Left hindlimb (tissue), 1 donor: ENCODE results near the gene C14orf119.

Experiments
- DNase-seq: peaks from one replicate; pipeline ENCODE4 v3.0.0-alpha.2; 2018

Gene C14orf119

DNA sequence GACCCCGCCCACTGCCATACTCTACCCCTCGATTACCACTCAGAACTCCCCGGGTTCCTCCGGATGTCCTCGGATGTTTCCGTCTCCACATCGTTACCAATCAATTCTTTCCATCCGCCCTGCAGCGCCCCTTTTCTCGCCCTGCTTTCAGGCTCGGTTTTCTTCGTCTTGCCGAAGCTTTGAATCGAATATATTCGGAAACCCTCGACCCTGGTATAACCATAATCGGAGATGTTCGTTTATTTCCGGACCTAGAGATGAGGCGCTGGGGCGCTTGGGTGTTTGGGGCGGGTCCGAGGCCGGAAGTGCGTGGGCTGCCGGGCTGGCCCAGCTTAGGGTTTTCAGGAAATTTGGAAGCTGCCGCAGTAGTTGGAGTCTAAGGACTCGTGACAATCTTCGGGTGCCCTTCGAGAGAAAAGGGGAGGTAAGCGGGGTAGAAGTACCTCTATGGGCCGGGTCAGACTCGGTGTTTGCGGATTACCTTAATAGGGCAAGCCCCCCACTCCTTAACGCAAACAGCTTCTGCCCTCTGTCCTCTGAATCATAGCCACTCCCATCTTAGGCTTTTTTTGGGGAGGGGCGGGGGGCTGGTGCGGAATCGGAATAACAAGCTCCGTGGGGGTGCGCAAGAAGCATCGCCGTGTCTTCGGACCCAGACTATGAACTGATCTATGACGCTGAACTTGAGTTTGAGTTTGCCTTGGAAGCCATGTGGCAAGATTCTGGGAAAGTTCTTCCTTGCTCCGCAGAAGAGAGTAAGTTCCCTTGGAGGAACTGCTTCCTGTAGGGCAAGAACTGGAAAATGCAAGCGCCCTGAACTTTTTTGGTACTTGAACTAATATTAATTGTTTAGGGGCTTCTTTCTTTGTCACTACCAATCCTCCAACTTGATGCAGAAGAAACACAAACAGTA lies at the start of gene C14orf119:
Gene C14orf119, plus strand, starts transcription at position 310 of the 913 bp plus-strand sequence. CDS start 2,154 bp downstream, outside the sequence.
- peak; percentile 100 for DNase-seq

GRCh38 chr14:23047034-23047634 lies 48.2 kb upstream of the C14orf119 start:
- DNase-seq, result no peak

- DNase-seq, result no peak
Observed at GRCh38 chr14:23047751-23048693, 47.3 kb upstream of the C14orf119 start.

- no peak for DNase-seq
Observed at GRCh38 chr14:23049011-23049410, 46.3 kb upstream of the C14orf119 start.

DNA sequence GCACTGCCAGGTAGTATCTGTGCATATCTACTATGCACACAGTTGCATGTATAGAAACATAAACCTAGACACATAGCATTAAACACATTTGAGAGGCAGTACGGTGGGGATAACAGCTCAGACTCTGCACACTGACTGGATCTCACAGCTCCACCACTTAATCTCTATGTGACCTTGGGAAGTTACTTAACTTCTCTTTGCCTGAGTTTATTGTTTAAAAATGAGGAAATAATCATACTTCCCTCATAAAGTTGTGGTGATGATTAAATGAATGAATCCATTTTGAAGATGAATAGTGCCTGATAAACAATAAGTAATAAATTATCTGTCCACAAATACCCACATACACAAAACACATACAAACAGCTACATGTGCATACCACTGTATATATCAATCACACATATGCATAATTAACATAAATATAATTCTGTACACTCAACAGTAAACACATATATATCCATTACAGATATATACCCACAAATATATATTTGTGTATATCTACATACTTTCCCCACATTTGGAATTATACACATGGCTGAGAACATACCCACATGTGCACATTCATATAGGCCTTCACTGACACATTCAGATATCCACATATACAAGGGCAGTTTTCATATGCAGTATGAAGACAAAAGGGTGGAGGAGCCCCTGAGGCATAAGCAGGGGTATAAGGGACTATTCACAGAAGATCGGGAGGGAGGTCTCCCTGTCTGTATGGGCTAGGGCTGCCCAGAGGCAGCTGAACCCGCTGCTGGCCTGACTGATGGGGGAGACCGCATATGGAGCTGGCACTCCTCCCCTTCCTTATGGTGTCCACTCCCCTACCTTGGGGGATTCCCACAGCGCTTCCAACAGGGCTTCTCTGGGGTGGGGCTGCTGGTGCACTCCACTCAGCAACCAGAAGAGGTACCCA lies 43.9 kb upstream of the C14orf119 start:
- no peak for DNase-seq

- no peak for DNase-seq
Observed at GRCh38 chr14:23052182-23052623, 43.1 kb upstream of the C14orf119 start.

- DNase-seq, result no peak
Observed at GRCh38 chr14:23052671-23053070, 42.6 kb upstream of the C14orf119 start.

- DNase-seq, result no peak
Observed at GRCh38 chr14:23053426-23053825, 41.9 kb upstream of the C14orf119 start.

DNA sequence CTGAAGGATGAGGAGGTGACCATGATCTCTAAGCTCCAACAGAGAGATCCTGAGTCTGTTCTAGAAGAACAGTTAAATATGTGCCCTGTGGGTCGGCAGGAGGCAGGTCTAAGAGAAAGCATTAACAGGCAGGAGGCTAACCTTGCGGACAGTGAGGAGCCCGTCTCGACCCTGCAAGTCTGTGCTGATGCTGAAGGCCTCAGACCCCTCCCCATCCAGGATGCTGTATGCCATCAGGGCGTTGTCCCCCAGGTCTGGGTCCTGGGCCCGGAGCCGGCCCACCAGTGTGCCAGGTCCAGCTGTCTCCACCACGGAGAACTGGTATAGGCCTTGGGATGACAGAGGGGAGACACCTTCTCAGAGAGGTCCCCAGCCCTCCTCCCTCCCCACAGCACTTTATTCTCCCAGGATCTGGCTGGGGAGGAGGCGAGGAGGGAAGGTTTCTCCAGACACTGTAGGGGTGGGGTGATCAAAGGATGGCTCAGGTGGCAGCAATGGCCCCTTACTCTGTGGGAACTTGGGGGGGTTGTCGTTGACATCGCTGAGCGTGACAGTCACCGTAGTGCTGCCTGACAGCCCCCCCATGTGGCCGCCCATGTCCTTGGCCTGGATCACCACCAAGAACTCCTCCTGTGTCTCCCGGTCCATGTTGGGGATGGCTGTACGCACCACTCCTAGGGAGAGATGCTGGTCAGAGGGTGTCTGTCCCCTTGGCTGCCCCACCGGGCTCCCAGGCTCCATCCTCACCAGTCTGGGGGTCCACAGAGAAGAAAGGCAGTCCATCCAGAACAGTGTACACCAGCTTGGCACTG lies 41.1 kb upstream of the C14orf119 start:
- no peak for DNase-seq

- no peak for DNase-seq
Observed at GRCh38 chr14:23055147-23055550, 40.2 kb upstream of the C14orf119 start.

DNA sequence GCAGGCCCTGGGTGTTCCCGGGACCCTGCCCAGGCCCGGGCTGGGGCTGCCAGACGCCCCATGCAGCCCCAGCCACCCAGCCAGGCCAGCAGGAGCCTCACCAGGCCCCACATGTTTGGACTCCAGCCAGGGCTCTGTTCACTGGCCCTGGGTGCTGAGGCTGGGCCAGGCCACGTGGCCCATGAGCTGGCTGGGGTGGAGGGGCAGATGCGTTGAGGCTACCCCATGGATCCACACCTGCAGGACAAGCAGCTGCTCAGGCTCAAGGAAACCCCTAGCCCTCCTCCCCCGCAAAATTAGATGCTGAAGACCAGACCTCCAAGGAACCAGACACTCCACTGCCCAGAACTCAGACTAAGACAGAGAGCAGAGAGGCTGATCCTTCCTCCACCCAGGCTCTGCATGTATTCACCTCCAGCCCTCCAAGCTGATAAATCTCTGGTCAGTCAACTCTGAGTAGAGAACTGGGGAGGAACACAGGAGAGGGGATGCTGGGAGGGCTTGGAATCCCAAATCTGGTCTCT lies 39.6 kb upstream of the C14orf119 start:
- no peak for DNase-seq

DNA sequence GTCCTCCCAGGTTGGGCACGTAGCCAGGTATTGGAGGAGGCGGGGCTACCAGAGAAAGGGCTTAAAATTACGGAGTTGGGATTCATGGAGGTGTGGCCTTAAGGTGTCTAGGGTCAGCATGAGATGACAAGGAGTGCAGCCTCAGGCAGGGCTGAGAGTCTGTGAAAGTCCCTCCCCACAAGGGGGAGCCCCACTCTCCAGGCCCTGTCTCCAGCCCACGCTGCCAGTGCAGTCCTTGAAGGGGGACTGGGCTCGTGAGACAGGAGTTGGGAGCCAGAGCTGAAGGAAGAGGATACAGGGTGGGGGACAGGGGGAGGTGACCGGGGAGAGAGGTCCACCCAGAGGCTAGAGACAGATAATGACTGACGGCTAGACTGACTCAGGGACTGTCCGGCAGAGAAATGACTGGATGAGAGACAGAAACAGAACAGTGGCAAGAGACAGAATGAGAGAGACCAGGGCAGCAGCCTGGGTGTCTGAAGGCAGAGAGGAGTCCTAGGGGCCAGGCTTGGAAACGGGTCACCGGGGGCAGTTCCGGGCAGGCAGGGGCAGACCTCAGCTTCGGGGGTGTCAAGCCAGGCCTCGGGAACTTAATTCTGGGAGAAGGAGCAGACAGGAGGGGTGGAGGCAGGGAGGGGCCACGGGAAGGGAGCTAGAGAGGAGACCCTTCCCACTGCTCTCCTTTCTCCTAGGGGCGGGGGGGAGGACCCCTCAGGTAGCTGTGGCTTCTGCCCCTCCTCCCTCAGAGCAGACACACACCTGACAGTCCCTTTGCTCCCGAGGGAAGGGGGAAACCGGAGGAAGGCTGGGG lies 39.0 kb upstream of the C14orf119 start:
- DNase-seq, result peak; percentile 66

DNA sequence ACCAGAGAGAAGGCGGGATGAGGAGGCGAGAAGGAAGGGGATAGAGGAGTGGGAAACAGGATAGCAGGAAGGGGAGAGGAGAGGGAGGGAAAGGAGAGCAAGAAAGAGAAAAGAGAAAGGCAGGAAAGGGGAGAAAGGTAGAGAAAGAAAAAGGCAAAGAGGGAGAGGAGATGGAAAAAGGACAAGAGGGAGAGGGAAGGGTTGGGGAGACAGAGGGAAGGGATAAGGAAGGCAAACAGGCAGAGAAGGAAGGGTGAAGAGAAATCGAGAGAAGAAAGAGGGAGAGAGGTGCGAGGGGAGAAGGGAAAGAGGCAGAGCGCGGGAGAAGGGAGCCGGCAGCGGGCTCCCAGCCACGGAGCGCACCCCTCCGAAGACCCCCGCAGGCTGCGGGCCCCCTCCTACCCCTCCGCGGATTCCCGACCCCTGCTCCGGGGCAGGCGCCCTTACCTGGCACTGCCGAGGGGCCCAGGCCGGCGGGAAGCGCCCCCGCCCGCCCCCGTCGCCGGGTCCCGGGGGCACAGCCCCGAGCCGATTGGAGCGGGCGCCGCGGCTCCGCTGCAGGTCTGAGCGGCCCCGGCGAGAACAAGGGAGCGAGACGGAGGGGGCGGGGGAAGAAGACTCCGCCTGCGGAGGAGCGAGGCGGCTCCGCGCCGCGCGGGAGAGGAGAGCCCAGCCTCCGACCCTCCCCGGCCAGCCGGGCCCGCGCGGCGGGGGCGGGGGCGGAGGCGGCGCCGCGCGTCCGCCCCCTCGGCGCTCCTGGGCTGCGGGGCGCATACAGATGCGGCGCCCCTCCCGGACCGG lies 38.1 kb upstream of the C14orf119 start, which contains the start of gene CDH24:
Gene CDH24, minus strand, starts transcription at position 565 of the 801 bp plus-strand sequence. CDS start 1,787 bp downstream, outside the sequence.
- peak; percentile 84 for DNase-seq

DNA sequence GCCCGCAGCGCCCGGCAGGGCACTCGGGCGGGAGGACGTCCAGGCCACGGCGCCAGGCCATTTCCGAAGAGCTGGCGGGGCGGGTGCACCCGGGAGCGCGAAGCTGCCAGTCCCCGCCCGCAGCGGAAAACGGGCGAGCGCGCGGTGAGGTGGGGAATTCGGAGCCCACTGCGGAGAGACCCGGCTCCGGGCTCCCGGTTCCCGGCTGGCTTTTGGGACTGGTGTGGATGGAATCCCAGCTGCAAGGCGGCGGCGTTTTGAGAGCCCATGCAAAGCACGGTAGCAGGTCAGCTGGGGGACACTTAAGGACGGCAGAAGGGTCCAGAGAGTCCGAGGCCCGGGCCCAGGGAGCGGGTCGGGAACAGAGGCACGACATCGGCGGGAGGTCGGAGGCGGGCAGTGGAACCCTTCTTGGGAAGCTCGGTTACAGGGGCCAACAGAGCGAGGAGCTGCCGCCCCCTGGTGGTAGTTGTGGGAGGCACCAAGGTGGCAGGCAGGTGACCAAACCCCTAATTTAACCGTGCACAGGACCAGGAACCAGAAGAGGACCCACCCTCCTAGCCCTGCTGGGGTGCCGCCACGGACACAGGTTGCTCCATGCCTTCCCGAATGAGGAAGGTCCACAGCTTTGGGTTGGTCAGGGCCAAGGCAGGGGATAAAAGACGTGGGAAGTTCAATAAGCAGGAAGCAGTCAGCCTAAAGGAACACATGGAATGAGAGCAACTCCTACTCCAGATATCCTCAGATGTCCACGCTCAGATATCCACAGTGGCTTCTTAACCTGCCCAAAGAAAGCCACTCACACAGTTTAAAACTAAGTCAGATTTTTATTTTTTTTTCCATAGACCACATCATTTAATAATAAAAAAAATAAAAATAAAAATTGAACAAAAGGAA lies 37.3 kb upstream of the C14orf119 start:
- peak; percentile 91 for DNase-seq

DNA sequence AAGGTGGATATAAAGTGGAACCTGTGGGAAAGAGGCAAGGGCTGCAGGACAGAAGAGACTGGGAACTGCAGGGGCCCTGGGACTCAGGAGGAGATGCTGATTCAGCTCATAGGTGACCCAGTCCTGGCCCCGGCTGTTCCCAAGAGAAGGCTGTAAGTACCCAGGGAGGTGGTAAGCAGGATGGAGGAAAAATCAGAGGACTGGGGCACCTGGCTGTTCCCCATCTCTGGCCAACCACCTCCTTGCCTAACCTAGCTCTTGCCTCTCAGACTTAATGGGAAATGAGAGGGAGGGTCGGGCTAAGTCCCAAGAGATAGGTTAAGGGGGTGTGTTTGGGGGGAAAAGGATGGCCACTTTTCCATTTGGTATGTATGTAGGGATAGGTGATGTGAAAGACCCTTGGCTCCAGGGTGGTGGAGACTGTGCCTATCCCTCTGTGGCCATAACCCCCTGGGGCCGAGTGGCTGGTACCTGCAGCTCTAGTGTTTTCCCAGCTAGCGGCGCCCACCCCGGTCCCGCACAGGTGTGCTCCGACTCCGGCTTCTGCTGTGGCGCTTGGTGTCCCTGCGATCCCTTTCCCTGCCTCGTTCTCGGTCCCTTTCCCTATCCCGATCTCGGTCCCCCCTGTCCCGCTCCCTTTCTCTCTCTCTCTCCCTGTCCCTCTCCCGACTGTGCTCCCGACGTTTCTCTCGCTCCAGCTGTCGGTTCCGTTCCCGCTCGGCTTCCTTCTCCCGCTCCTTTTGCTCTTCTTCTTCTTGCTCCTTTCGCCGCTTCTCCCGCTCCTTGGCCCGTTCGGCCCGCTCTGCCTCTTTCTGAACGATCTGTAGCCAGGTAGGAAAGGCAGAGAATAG lies 36.4 kb upstream of the C14orf119 start:
- no peak for DNase-seq

- no peak for DNase-seq
Observed at GRCh38 chr14:23060536-23061260, 34.6 kb upstream of the C14orf119 start.
